Fibroblast of lung (primary cell): ENCODE results near the gene SRRM2. TPM values are rescaled to one million over a fixed set of nuclear protein-coding genes. Genes with fewer than 3 reads are reported as not detected.

Source experiments
- DNase-seq, 2 donors: peaks; one replicate each; pipeline versions ENCODE4 v3.0.0 to v3.0.0-alpha.2; 2010; ENCODE audit warnings: low read depth in 2 of 2
- H2AFZ ChIP-seq: 2 replicates; pipeline ENCODE4 v1.5.1; 2012; ENCODE audit warnings: low read length, control low read depth, inconsistent platforms
- H3K27ac ChIP-seq: 2 replicates; pipeline ENCODE4 v1.5.1; 2011; ENCODE audit warnings: low read length, control low read depth; ENCODE audit not compliant: insufficient read depth
- H3K27me3 ChIP-seq: 2 replicates; pipeline ENCODE4 v1.5.1; 2011; ENCODE audit warnings: mild to moderate bottlenecking, low read length; ENCODE audit not compliant: control insufficient read depth, insufficient read depth
- H3K36me3 ChIP-seq: 2 replicates; pipeline ENCODE4 v1.5.1; 2011; ENCODE audit warnings: low read length; ENCODE audit not compliant: control insufficient read depth, insufficient read depth
- H3K4me1 ChIP-seq: 2 replicates; pipeline ENCODE4 v1.5.1; 2011; ENCODE audit warnings: low read length; ENCODE audit not compliant: control insufficient read depth, insufficient read depth; ENCODE audit errors: extremely low read depth
- H3K4me2 ChIP-seq: 2 replicates; pipeline ENCODE4 v1.5.1; 2011; ENCODE audit warnings: low read length, control low read depth; ENCODE audit not compliant: insufficient read depth; ENCODE audit errors: extremely low read depth
- H3K4me3 ChIP-seq, 4 experiments: fragments of 200-600 bp in 1 of 4; sonication (generic) in 1 of 4; replicated peaks in 1 of 4; 2 replicates each; pipeline ENCODE4 v1.5.1; 2011 to 2016; ENCODE audit warnings: low read length in 4 of 4, low read depth in 3 of 4, mild to moderate bottlenecking in 3 of 4, control low read depth in 2 of 4, inconsistent platforms in 1 of 4, mixed read lengths in 1 of 4; ENCODE audit not compliant: insufficient read depth in 1 of 4; ENCODE audit errors: control extremely low read depth in 1 of 4
- H3K79me2 ChIP-seq: 2 replicates; pipeline ENCODE4 v1.5.1; 2012; ENCODE audit warnings: mild to moderate bottlenecking, low read length, inconsistent platforms; ENCODE audit not compliant: control insufficient read depth, insufficient read depth
- H3K9ac ChIP-seq: 2 replicates; pipeline ENCODE4 v1.5.1; 2011; ENCODE audit warnings: mild to moderate bottlenecking, low read length, control low read depth; ENCODE audit not compliant: insufficient read depth
- H3K9me3 ChIP-seq: 2 replicates; pipeline ENCODE4 v1.5.1; 2012; ENCODE audit warnings: low read depth, low read length; ENCODE audit not compliant: control insufficient read depth, insufficient read depth
- H4K20me1 ChIP-seq: 2 replicates; pipeline ENCODE4 v1.5.1; 2011; ENCODE audit warnings: low read length; ENCODE audit not compliant: control insufficient read depth, insufficient read depth; ENCODE audit errors: extremely low read depth
- EZH2 ChIP-seq: IDR thresholded peaks from 2 replicates; pipeline ENCODE4 v1.5.1; 2012; ENCODE audit warnings: low read length, control low read depth, mild to moderate bottlenecking; ENCODE audit errors: missing control alignments
- polyA plus RNA-seq, 2 donors: library from polyadenylated mRNA; depleted of rRNA in 1 of 2; stranded (reverse) in 1 of 2; unstranded in 1 of 2; fragments of >200 nt; gene quantifications; 2 replicates each; pipeline ENCODE4 v1.2.1, GENCODE V29; 2011 to 2012; ENCODE audit warnings: missing spikeins in 1 of 2
- total RNA-seq: library from RNA; depleted of rRNA; stranded (reverse); fragments of >200 nt; gene quantifications from 2 replicates; pipeline ENCODE4 v1.2.1, GENCODE V29; 2014
- TF ChIP-seq, protein P1 (sequence below), 2 donors: IDR thresholded peaks in 1 of 2; conservative IDR thresholded peaks in 1 of 2; 1 replicate in 1 of 2; 2 replicates in 1 of 2; pipeline ENCODE4 v1.5.1; 2011 to 2012; ENCODE audit warnings: low read length in 2 of 2, control low read depth in 1 of 2, inconsistent platforms in 1 of 2, low read depth in 1 of 2, mild to moderate bottlenecking in 1 of 2

SRRM2 gene
- total and polyA plus RNA-seq, 2 donors (not counting 1 experiment from before 2014, with no cell fraction given), result 55.2 to 74.3 TPM

DNA sequence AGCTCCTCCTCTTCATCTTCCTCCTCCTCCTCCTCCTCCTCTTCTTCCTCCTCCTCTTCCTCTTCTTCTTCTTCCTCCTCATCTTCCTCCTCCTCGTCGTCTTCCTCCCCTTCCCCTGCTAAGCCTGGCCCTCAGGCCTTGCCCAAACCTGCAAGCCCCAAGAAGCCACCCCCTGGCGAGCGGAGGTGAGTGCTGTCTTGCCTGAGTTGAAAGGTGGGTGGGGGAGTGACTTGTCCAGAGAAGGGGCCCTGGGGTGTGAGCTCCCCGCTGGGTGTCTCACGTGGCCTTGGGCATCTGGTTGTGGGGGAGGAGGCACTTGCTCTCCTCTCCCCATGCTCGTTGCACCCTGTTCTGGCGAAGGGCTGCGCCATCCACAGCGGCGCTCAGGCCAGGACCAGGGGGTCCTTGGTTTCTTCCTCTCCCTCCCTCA is 16.7 kb downstream of the SRRM2 start:
- Histone ChIP-seq H3K9ac (no peak overlapping the region), H3K79me2 (peaks cover 60% of the 10 kb centered on the region), H3K27ac (no peak overlapping the region), H3K27me3 (no peaks in the 10 kb centered on the region), H3K36me3 (peaks cover 57% of the 10 kb centered on the region), H3K4me1 (peaks cover 7% of the 10 kb centered on the region), H4K20me1 (peaks cover 6% of the 10 kb centered on the region), H3K4me3 (no peak overlapping the region), H3K9me3 (no peaks in the 10 kb centered on the region), H3K4me2 (no peak overlapping the region), H2AFZ (no peak overlapping the region)
- TF ChIP-seq, protein P1, sequence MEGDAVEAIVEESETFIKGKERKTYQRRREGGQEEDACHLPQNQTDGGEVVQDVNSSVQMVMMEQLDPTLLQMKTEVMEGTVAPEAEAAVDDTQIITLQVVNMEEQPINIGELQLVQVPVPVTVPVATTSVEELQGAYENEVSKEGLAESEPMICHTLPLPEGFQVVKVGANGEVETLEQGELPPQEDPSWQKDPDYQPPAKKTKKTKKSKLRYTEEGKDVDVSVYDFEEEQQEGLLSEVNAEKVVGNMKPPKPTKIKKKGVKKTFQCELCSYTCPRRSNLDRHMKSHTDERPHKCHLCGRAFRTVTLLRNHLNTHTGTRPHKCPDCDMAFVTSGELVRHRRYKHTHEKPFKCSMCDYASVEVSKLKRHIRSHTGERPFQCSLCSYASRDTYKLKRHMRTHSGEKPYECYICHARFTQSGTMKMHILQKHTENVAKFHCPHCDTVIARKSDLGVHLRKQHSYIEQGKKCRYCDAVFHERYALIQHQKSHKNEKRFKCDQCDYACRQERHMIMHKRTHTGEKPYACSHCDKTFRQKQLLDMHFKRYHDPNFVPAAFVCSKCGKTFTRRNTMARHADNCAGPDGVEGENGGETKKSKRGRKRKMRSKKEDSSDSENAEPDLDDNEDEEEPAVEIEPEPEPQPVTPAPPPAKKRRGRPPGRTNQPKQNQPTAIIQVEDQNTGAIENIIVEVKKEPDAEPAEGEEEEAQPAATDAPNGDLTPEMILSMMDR (conservative IDR thresholded peaks at IDR 0.05 in 1 of 2, IDR thresholded peaks at IDR 0.05 in 1 of 2; ENCODE audit: low read depth in 1 of 2, low read length in 2 of 2), result no peak
- no peak for TF ChIP-seq EZH2
- no peak for DNase-seq

DNA sequence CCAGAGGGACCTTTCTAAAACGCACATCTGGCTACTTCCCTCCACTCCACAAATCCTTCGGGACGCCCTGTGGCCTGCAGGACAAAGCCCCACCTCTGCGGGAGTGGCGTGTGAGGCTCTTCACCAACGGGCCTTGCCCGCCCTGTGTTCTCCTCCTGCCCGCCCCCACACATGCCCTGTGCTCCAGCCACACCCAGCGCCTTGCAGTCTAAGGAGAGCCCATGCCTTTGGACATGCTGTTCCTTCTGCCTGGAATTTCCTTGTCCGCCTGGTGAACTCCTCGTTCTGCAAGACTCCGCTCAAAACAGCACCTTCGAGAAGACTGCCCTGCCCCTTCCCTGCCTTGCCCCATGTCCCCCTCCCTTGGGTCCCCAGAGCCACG is 17.2 kb downstream of the SRRM2 start:
- Histone ChIP-seq H3K36me3 (peaks cover 57% of the 10 kb centered on the region), H3K4me1 (peaks cover 7% of the 10 kb centered on the region), H4K20me1 (peaks cover 6% of the 10 kb centered on the region), H3K9ac (no peak overlapping the region), H3K4me3 (no peak overlapping the region), H3K79me2 (peaks cover 59% of the 10 kb centered on the region), H2AFZ (no peak overlapping the region), H3K9me3 (no peaks in the 10 kb centered on the region), H3K27me3 (no peaks in the 10 kb centered on the region), H3K4me2 (no peak overlapping the region), H3K27ac (no peak overlapping the region)
- no peak for DNase-seq
- TF ChIP-seq EZH2, result no peak
- TF ChIP-seq, protein P1 (conservative IDR thresholded peaks at IDR 0.05 in 1 of 2, IDR thresholded peaks at IDR 0.05 in 1 of 2; ENCODE audit: low read depth in 1 of 2, low read length in 2 of 2), result no peak

DNA sequence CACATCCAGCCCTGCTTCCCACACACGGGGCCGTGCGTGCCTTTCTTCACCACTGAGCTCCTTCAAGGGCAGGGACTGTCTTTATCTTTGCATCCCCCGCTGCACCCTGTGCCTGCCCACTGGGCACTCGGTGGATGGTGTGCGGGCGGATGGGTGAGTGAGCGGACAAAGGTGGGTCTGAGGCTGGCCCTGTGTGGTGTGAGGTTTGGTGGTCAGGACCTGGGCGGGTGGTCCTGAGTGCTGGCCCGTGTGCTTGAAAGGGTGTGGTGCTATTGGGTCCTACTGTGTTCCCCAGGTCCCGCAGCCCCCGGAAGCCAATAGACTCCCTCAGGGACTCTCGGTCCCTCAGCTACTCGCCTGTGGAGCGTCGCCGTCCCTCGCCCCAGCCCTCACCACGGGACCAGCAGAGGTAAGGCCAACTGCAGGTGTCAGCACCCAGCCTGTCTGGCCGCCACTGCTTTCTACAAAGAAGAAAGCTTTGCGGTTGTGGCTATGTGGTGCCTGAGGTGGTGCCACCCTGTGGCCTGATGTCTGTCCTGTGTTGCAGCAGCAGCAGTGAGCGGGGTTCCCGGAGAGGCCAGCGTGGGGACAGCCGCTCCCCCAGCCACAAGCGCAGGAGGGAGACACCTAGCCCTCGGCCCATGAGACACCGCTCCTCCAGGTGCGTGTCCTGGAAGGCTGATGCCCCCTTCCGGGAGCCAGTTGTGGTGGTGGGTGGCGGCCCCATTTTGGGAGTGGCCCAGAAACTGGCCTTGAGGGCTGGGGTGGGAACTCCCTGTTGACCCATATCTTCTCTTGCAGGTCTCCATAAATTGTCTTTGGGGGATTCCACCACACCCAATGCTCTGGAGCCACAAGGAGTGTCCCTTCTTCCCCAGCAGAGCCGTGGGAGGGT is 17.9 kb downstream of the SRRM2 start:
- H4K20me1 ChIP-seq, result peaks cover 6% of the 10 kb centered on the region

More for the DNA sequence above, 17.9 kb downstream of the SRRM2 start:
- TF ChIP-seq EZH2, result no peak
- TF ChIP-seq, protein P1 (conservative IDR thresholded peaks at IDR 0.05 in 1 of 2, IDR thresholded peaks at IDR 0.05 in 1 of 2; ENCODE audit: low read depth in 1 of 2, low read length in 2 of 2), result no peak
- peaks cover 7% of the 10 kb centered on the region for H3K4me1 ChIP-seq
- H3K36me3 ChIP-seq, result peaks cover 52% of the 10 kb centered on the region
- no peaks in the 10 kb centered on the region for H3K27me3 ChIP-seq
- DNase-seq, result no peak
- no peak overlapping the region for H2AFZ ChIP-seq
- H3K4me2 ChIP-seq, result no peak overlapping the region
- no peak overlapping the region for H3K4me3 ChIP-seq
- peaks cover 57% of the 10 kb centered on the region for H3K79me2 ChIP-seq
- no peaks in the 10 kb centered on the region for H3K9me3 ChIP-seq
- no peak overlapping the region for H3K9ac ChIP-seq
- H3K27ac ChIP-seq, result no peak overlapping the region
